Hypothalamus (tissue), 51 donors: ENCODE data around the gene NECTIN2.
"Not testable (repeated sequence)": the region's sequence is repeated elsewhere in the genome, so short reads cannot be mapped to it uniquely, and the experiment has no call there.

ENCODE experiments used
- DNase-seq, 51 donors: peaks; one replicate each; lab custom pipeline; 2025; lab: John Stamatoyannopoulos, UW

The NECTIN2 gene

DNA sequence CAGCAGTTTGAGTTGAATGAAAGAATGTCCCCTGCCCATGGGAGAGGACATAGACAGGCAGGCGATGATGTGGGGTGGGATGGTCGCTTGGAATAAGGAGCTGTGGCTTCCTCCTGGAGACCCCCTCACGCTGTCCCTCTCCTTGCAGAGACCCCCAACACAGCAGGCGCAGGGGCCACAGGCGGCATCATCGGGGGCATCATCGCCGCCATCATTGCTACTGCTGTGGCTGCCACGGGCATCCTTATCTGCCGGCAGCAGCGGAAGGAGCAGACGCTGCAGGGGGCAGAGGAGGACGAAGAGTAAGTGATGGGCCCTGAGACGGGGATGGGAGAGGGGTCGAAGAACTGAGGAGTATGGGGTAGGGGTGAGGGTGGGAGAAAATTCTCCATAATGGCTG lies 36.0 kb downstream of the NECTIN2 start:
- DNase-seq = no peak

DNA sequence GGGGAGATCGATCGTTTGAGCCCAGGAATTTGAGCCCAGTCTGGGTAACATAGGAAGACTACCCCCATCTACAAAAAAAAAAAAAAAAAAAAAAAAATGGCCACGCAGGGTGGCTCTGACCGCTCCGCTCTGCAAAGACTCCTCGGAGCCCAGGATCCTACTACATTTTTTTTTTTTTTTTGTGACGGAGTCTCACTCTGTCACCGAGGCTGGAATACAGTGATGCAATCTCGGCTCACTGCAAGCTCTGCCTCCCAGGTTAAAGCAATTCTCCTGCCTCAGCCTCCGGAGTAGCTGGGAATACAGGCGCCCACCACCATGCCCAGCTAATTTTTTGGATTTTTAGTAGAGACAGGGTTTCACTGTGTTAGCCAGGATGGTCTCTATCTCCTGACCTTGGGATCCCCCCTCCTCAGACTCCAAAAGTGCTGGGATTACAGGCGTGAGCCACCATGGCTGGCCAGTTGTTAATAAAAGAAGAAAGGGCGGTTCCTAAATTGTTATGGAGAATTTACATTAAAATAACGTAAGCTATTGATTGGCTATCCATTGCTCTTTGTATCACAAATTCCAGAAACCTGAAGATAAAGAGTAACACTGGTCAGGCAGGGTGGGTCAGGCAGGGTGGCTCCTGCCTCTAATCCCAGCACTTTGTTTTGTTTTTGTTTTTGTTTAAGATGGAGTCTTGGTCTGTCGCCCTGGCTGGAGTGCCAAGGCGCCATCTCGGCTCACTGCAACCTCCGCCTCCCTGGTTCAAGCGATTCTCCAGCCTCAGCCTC lies 36.7 kb downstream of the NECTIN2 start:
- DNase-seq = not testable (repeated sequence)

DNA sequence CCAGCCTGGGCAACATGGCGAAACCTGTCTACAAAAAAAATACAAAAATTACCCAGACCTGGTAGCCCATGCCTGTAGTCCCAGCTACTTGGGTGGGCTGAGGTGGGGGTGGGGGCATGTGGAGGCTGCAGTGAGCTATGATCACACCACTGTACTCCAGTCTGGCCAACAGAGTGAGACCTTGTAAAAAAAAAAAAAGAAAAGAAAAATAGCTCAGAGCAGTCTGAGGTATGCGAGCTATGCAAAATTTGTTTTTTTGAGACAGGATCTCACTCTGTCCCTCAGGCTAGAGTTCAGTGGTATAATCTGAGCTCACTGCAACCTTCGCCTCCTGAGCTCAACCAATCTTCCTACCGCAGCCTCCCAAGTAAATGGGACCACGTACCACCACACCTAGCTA lies 37.8 kb downstream of the NECTIN2 start:
- DNase-seq = no peak

DNA sequence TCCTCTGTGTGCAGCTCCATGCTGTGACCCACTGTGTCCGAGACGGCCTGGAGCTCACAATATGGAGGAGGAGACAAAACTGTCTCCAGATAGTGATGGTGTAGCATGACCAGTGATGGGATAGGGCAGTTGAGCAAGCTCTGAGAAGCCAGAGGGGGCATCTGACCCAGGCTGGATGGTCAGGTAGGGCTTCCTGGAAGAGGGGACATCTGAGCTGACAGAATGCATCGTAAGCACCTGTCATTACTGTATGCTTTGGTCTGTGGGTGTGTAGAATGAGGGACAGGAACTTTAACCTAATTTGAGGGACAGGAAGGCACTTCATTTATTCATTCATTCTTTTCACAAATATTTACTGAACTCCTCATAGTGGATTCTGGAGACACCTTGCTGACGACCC lies 38.5 kb downstream of the NECTIN2 start:
- DNase-seq = no peak

DNA sequence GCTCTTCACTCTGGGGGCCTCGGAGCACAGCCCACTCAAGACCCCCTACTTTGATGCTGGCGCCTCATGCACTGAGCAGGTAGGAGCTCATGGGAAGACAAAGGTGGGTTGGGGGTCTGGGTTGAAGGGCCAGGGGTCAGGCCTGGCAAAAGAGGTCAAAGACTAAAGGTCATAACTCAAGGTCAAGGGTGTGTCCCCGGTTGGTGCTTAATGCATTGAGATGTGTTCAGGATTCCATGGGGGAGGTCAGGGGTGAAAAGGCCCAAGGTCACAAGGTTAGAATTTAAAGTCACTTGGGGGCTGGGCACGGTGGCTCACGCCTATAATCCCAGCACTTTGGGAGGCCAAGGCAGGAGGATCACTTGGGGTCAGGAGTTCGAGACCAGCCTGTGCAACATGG lies 40.0 kb downstream of the NECTIN2 start:
- no peak for DNase-seq

DNA sequence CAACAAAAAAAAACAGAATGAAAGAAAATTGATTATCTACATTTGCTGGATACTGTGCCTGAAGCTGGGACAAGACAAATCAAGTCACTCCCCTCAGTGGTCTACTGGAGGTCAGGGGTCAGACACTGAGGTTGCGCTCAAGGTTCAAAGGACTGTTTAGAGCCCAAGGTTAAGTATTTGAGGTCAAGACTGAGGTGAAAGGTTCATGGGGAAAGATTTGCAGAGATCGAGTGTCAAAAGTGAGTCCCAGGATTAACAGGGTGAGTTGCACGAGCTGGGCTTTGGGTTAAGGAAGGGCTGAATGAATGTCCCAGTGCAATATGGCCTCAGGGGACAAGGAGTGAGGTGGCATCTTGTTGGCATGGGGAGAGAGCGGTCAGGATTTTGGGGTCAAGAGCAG lies 41.6 kb downstream of the NECTIN2 start:
- no peak for DNase-seq

DNA sequence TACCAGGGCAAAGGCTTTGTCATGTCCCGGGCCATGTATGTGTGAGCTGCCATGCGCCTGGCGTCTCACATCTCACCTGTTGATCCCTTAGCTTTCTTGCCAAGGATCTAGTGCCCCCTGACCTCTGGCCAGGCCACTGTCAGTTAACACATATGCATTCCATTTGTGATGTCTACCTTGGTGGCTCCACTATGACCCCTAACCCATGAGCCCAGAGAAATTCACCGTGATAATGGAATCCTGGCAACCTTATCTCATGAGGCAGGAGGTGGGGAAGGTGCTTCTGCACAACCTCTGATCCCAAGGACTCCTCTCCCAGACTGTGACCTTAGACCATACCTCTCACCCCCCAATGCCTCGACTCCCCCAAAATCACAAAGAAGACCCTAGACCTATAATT lies 42.2 kb downstream of the NECTIN2 start:
- DNase-seq = not testable (repeated sequence)

DNA sequence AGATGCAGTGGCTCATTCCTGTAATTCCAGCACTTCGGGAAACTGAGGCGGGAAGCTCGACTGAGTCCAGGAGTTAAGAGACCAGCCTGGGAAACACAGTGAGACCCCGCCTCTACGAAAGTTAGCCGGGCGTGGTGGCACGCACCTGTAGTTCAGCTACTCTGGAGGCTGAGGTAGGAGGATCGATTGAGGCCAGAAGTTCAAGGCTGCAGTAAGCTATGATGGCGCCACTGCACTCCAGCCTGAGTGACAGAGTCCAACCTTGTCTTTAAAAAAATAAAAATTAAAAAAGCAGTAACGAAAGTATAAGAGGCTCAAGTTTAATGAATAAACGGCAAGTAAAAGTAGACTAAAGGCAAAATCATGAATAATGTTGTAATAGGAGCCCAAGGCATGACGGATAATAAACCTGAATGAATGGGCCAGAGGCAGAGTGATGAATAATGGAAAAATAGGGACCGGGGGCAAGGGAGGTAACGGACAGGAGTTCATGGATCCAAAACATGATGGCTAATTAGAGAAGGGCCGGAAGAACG lies 43.8 kb downstream of the NECTIN2 start:
- no peak for DNase-seq

DNA sequence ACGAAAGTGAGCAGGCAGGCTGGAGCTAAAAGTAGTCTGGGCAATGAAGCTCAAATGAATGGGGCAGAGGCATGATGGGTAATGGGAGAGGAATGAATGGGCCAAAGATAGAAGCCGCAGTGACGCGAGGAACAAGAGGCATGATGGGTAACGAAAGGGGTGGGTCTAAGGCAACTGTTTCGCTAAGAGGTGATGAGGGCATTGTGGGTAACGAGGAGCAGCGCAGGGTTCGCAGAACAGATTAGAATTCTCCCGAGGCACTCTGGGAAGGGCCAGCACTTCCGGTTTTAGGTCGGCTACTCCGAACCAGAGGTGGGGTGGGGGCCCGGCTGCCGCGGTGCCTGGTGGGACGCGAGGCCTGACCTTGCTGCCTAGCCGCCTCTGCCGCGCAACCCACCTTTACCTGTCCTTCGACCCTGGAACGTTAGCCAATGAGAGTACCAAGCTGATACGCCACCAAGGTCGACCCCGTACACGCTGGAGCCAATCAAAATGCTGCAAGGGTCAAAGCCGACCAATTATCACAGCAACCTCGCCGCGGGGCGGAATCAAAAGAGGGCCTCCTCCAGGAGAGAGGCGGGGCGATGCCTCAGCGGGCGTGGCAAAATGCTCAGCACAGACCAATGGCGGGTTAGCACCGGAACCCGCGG lies 44.4 kb downstream of the NECTIN2 start:
- DNase-seq = peak; percentile 92 to 100 (median 100)

DNA sequence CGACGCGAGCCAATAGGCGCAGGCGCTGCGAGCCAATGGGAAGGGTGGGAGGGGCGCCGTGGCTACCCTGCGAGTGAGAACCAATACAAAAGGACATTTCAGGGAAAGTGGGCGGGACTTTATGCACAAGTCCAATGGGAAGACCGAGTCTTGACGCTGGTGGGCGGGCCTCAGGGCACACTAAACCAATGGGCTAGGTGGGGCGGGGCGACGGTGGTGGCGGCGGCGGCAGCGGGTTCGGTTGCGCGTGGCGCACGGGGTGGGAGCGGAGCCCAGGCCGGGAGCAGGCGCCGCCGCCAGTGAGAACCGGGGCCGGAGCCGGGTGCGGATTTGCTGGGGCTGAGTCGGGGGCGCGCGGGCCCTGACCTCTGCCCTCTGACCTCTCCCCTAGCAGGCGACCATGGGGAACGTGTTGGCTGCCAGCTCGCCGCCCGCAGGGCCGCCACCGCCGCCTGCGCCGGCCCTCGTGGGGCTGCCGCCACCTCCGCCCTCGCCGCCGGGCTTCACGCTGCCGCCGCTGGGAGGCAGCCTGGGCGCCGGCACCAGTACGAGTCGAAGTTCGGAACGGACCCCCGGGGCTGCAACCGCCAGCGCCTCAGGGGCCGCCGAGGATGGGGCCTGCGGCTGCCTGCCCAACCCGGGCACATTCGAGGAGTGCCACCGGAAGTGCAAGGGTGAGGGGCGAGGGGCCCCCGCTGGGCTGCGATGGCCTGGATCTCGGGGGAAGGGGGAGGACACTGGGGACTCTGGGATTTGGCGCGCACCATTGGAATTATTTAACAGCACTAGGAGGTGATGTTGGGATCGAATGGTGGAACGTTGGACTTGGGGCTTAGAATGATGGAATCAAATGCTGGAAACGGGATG lies 45.2 kb downstream of the NECTIN2 start, which contains the start of gene TOMM40:
TOMM40 (plus strand) TSS at position 239 of the 867 bp plus-strand sequence; CDS start at position 401, 162 bp downstream.
- DNase-seq = peak in 11 of 51 donors; percentile 34 to 100 (median 100)

DNA sequence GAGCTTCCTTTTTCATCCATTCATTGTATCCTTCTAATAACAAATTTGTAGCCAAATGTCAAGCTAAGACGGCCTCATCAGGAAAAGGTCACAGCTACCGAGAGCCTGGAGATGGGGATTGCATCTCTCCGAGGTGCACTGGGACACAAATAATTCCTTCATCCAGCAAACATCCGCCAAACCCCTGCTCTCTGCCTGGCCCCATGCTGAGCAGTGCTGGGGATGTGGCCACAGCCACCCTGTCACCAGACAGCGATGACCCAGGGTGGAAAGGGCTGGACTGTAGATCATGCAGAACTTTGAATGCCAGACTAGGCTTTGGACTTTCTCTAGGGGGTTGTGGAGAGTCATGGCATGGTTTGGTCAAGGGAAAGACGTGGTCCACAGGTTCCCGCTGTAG lies 46.8 kb downstream of the NECTIN2 start:
- DNase-seq = no peak

DNA sequence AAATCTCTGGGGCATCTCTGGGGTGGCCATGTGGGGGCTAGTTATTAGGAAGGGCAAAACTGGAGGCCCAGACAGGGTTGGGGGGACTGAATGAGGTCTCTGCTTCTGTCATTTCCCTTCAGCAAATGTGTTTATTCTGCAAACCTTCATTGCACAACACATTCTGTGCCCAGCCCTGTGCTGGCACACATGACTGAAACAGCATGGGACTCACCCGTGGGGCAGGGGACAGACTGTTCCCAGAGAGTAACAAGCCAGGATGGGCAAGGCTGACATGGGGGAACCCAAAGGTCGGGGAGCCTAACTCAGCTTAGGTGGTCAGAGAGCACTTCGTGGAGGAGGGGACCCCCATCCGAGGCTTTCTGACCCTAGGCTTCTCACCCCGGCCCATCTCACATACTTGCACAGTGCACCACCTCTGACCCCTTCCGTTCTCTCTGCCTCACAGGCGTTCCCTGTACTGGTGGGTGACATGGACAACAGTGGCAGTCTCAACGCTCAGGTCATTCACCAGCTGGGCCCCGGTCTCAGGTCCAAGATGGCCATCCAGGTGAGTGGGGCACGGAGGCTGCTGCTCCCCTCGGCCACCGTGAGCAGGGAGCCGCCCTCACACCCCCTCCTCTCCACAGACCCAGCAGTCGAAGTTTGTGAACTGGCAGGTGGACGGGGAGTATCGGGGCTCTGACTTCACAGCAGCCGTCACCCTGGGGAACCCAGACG lies 47.4 kb downstream of the NECTIN2 start:
- no peak for DNase-seq

DNA sequence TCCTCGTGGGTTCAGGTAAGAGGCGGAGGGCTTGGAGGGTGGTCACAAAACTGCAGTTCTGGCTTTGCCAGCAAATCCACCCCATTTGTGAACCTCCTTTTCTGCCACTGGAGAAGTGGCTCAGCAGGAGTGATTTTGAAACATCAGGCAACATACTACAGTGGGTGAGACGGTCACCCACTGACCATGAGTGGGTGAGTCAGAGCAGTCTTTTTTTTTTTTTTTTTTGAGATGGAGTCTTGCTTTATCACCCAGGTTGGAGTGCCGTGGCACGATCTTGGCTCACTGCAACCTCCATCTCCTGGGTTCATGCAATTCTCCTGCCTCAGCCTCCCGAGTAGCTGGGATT lies 47.9 kb downstream of the NECTIN2 start:
- DNase-seq = no peak

DNA sequence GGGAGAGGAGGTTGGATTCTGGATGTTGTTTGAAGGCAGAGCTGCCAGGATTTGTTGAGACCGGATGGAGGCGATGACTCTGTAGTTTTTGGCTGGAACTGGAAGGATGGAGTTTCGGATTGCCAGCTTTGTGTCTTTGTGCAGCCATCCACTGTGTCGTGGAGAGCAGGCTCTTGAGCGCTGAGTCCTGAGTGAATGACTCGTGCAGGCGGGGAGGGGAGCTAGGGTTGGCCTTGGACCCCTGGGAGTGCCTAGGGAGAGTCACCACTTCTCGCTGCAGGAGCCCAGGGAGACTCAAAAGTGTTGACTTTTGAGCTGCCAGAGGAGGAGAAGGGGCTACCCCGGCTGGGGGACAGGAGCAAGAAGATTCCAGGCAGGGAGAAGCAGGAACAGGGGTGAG lies 48.8 kb downstream of the NECTIN2 start:
- no peak for DNase-seq

DNA sequence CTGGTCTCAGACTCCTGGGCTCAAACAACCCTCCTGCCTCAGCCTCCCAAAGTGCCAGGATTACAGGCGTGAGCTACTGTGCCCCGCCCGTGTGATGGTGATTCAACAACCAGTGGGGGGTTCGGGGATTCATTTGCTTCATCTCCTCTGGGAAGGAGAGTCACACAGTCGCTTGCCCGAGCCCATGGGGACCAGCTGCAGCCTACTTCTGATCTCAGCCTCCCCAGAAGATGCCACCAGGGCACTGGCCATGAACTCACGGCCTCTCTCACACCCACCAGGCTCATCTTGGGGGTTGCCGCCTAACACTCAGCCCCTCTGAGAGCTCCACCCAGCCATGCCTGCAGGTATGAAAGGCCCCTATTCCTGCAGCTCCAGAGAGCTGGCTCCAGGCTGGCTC lies 51.7 kb downstream of the NECTIN2 start:
- no peak for DNase-seq

DNA sequence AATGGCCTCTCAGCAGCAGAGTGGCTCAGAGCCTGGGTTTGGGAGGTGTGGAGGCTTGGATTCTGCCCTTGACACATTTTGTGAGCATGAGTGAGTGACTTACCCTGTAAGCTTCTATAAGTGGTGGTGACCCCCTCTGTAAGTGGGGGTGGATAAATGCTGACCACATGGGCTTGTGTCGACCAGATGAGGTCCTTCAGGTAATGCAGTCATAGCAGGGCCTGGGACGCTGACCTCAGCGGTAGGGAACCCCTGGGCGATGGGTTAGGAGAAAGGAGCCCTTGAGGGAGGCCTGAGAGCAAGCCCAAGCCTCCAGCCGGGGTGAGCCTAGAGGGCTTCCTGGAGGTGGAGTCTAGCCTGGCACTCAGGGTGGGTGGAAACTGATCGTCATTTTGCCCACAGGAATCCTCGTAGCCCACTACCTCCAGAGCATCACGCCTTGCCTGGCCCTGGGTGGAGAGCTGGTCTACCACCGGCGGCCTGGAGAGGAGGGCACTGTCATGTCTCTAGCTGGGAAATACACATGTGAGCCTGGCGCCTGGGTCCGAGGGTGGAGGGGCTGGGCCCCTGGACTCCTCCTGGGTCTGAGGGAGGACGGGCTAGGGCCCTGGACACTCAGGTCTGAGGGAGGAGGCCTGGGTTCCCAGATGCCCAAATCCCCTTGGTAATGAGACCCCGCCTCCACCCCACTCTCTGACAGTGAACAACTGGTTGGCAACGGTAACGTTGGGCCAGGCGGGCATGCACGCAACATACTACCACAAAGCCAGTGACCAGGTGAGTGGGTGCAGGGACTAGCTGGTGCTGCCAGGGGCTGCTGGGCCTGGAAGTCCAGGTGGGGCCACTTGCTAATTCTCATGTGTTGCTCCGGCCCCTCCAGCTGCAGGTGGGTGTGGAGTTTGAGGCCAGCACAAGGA lies 54.5 kb downstream of the NECTIN2 start:
- no peak for DNase-seq

DNA sequence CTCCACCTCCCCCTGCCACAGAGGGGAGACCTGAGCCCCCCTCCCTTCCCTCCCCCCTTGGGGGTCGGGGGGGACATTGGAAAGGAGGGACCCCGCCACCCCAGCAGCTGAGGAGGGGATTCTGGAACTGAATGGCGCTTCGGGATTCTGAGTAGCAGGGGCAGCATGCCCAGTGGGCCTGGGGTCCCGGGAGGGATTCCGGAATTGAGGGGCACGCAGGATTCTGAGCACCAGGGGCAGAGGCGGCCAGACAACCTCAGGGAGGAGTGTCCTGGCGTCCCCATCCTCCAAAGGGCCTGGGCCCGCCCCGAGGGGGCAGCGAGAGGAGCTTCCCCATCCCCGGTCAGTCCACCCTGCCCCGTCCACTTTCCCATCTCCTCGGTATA lies 57.1 kb downstream of the NECTIN2 start:
- no peak for DNase-seq

DNA sequence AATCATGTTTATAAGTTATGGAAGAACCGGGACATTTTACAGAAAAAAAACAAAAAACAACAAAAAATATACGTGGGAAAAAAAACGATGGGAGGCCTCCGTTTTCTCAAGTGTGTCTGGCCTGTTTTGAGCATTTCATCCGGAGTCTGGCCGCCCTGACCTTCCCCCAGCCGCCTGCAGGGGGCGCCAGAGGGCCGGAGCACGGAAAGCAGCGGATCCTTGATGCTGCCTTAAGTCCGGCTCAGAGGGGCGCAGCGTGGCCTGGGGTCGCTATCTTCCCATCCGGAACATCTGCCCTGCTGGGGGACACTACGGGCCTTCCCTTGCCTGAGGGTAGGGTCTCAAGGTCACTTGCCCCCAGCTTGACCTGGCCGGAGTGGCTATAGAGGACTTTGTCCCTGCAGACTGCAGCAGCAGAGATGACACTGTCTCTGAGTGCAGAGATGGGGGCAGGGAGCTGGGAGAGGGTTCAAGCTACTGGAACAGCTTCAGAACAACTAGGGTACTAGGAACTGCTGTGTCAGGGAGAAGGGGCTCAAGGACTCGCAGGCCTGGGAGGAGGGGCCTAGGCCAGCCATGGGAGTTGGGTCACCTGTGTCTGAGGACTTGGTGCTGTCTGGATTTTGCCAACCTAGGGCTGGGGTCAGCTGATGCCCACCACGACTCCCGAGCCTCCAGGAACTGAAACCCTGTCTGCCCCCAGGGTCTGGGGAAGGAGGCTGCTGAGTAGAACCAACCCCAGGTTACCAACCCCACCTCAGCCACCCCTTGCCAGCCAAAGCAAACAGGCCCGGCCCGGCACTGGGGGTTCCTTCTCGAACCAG lies 57.7 kb downstream of the NECTIN2 start:
- peak in 50 of 51 donors; percentile 14 to 87 (median 61) for DNase-seq
